Ramos (cell line): ENCODE measurements around the gene MFSD2A.
"Not testable (repeated sequence)": the region's sequence is repeated elsewhere in the genome, so short reads cannot be mapped to it uniquely, and the experiment has no call there.

ENCODE experiments used
- in situ Hi-C: fragments of 300-500 bp; cut with MboI; formaldehyde crosslinking; loops from one replicate; pipeline ENCODE4 v1.14.3; 2022; ENCODE audit warnings: low sequenced_read_pairs; ENCODE audit not compliant: unreplicated experiment

The MFSD2A gene

DNA sequence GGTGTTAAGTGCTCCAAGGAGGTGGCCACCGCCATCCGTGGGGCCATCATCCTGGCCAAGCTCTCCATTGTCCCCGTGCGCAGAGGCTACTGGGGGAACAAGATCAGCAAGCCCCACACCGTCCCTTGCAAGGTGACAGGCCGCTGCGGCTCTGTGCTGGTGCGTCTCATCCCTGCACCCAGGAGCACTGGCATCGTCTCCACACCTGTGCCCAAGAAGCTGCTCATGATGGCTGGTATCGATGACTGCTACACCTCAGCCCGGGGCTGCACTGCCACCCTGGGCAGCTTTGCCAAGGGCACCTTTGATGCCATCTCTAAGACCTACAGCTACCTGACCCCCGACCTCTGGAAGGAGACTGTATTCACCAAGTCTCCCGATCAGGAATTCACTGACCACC is 8.0 kb downstream of the MFSD2A start:
- in situ Hi-C loops = not testable (repeated sequence)

DNA sequence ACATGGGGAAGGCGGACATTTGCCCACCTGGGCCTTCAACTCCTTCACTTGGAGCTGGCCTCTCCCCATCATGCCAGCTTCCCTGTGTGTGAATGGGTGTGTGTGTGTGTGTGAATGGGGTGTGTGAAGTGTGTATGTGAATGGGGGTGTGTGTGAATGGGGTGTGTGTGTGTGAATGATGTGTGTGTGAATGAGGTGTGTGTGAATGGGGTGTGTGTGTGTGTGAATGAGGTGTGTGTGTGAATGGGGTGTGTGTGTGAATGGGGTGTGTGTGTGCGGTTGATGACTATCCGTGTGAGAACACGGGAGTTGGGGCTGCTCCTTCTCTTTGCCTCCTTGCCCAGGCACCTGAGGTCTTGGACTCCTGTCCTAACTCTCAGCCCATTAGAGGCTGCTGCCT is 9.6 kb downstream of the MFSD2A start:
- in situ Hi-C loops = no loop called here

GRCh38 chr1:39965044-39965443 is 10.1 kb downstream of the MFSD2A start:
- in situ Hi-C loops = no loop called here

DNA sequence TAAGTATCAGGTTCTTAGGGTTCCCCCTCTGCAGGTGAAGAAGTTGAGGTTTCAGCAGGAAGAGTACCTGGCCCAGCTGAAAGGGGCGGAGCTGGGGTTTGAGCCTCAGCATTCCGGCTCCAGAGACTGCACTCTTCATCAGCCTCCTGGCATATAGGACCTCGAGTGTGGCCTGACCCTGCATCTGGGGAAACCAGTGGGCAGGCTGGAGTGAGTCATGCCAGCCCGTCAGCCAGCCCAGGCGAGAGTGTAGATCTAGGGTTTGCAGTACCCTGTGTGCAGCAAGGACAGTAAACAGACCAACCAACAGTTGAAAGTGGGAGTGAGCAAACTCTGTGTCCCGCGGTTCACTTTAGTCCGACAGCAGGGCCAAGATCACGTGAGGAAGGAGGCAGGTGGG is 14.1 kb downstream of the MFSD2A start:
- in situ Hi-C loops = no loop called here

- in situ Hi-C loops = loop anchor here (5.0 kb wide), 2 partner anchors 42 to 147 kb away; no protein-coding TSS in a partner anchor
These were observed 14.8 kb downstream of the MFSD2A start for GRCh38 chr1:39969531-39970270.

GRCh38 chr1:39970274-39970673 is 15.3 kb downstream of the MFSD2A start:
- in situ Hi-C loops = loop anchor here (5.0 kb wide), 2 partner anchors 43 to 148 kb away; no protein-coding TSS in a partner anchor

- in situ Hi-C loops = loop anchor here (5.0 kb wide), 2 partner anchors 44 to 149 kb away; no protein-coding TSS in a partner anchor
These were observed 16.2 kb downstream of the MFSD2A start for GRCh38 chr1:39971138-39971537.

DNA sequence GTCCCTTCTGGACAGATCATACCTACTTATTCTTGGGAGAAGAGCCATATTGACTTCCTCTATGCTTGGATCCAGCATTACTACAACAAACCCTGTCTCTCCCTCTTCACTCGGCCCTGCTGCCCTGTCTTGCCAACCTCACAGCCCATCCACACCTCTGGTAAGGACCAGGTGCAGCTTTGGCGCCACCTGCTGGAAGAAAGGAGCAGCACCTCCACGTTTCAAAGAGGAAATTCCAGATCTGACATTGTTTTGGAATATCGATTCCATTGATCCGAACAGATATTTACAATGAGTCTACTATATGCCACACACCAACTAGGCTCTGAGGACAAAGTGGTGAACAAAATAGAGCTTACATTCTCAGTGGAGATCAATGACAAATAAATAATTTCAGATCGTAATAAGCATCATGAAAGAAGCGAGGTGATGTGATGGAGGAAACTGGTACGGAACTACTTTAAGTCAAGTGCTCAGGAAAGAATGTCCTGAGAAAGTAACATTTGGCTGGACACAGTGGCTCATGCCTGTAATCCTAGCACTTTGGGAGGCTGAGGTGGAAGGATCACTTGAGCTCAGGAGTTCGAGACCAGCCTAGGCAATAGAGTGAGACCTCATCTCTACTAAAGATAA is 18.7 kb downstream of the MFSD2A start:
- in situ Hi-C loops = loop anchor here (5.0 kb wide), 2 partner anchors 46 to 151 kb away; no protein-coding TSS in a partner anchor

GRCh38 chr1:39976732-39977131 is 21.8 kb downstream of the MFSD2A start:
- in situ Hi-C loops = no loop called here

DNA sequence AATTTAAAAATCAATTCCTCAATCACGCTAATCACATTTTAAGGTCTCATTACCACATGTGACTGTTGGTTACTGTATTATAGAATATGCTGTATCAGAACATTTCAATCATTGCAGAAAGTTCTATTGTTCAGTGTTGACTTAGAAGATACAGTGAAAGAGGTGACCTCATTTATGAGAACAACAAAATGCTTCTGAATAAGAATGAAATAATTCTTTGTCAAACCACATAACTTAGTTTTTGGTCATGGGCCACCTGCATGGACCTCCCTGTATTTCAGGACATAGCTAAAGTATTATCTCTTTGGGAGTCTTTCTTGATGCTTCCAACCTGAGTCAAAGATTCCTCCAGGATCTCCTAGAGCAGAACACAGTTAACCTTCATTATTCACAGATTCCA is 22.3 kb downstream of the MFSD2A start:
- in situ Hi-C loops = no loop called here

DNA sequence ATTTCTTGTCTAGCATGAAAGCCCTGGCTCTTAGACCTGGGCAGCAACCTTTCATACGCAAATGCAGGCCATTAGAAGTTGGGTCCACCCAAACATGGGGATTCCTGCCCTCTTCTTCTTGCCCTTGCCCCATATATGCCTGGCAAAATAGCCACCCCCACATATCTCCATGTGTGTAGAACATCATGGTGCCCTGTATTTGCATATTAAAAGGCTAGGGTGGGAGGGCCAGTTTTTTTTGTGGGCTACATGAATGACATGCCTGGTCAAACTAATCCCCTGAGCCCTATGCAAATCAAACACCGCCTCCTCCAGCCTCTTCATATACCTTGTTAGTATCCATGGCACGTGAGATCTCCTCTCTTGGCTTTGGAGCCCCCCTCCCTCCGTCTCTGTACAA is 24.7 kb downstream of the MFSD2A start:
- in situ Hi-C loops = no loop called here

DNA sequence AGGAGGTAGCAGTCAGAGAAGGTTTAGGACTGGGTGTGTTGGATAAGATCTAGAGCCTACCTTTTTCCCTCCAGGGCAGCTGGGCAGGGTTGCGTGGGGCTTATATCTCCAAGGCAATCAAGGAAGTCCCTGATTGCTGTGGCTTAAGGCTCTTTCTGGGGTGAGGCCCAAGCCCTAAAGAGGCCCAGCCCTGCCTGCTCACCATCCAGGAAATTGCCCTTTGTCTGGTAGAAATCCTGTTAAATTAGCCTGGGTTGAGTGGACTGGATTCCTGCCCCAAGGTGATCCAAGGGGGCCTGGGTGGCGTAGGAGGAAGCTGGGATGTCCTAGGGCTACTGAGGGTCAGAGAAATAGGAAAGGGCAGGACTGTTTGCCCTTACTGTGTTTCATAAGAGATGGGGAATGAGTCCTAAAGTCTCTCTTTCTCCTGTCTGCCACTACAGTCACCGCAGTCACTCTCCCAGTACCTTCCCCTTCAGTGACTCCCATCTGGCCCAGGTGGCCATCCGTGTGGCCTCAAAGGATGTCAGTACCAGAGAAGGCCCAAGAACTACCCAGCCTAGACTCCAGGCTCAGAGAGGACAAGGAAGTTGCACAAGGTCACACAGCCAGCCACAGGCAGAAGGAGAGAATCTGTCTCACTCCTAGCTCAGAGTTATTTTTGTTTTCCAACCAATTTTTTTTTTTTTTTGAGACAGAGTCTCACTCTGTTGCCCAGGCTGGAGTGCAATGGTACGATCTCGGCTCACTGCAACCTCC is 25.8 kb downstream of the MFSD2A start:
- in situ Hi-C loops = no loop called here

GRCh38 chr1:39981385-39981784 is 26.4 kb downstream of the MFSD2A start:
- in situ Hi-C loops = no loop called here

- in situ Hi-C loops = no loop called here
These were observed 27.0 kb downstream of the MFSD2A start for GRCh38 chr1:39981945-39982344.

- in situ Hi-C loops = not testable (repeated sequence)
These were observed 29.5 kb downstream of the MFSD2A start for GRCh38 chr1:39984480-39984879.

GRCh38 chr1:39984951-39985350 is 30.0 kb downstream of the MFSD2A start:
- in situ Hi-C loops = no loop called here

- in situ Hi-C loops = no loop called here
These were observed 32.9 kb downstream of the MFSD2A start for GRCh38 chr1:39987869-39988268.

DNA sequence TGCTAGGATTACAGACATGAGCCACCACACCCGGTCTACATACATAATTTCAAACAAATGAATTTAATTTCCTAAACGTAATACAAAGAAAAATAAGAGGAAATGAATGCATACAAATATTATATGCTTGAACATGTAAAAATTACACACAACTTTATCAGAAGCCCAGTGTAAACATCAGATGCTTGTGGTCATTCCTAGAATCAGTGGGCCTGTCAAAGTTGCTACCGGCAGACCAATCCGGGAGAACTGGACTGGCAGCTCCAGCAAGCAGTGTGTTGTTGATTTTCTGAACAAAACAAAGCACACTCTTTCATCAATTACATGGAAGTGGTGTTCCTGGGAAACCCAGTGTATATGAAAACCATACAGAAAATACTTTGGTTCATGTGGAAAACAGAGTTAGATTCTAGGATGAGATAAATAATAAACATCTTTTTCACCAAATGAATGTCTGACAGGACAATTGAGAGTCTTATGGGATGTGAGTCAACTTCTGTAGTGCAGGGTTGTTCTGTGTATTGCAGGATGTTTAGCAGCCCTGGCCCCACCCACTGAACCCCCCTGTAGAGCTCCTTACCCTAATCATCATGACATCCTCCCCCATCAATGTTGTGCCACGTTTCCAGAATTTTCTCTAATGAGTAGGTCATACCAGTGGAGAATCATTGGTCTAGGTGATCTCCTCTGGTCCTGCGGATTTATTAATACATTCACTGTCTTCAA is 33.8 kb downstream of the MFSD2A start:
- in situ Hi-C loops = no loop called here

- in situ Hi-C loops = no loop called here
These were observed 35.5 kb downstream of the MFSD2A start for GRCh38 chr1:39990428-39990827.

DNA sequence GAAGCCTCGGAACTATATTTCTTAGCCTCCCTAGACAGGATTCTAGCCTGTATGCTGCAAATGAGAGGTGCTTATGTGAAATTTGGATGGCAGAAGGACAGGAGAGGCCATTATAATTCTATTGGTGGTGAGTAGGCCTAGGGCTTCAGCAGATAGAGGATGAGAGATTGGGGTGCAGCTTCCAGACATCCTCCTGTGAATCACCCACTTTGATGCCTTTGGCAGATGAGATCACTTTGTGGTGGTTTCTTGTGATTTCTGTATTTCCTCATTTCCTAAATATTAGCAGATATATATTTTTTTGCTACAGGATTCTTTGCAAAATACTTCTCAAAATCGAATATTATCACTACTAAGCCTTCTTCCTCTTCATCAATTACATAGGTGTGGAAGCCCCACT is 37.3 kb downstream of the MFSD2A start:
- in situ Hi-C loops = no loop called here
